HG03103 (cell line): ENCODE results near the gene SEC14L5.
"Not testable (repeated sequence)": the region's sequence is repeated elsewhere in the genome, so short reads cannot be mapped to it uniquely, and the experiment has no call there.

Source experiments
- ATAC-seq: cut with Tn5 transposase; IDR thresholded peaks from one replicate; pipeline ENCODE4 v1.9.1; 2021; ENCODE audit warnings: low read depth; ENCODE audit not compliant: unreplicated experiment

The SEC14L5 gene

GRCh38 chr16:4948903-4949766, 9.0 kb upstream of the SEC14L5 start:
- no peak for ATAC-seq

- no peak for ATAC-seq
Observed at GRCh38 chr16:4949986-4950385, 8.1 kb upstream of the SEC14L5 start.

- not testable (repeated sequence) for ATAC-seq
Observed at GRCh38 chr16:4951583-4951982, 6.5 kb upstream of the SEC14L5 start.

- ATAC-seq: no peak
Observed at GRCh38 chr16:4954714-4955113, 3.4 kb upstream of the SEC14L5 start.

- no peak for ATAC-seq
Observed at GRCh38 chr16:4957420-4957719, 760 bp upstream of the SEC14L5 start.

- no peak for ATAC-seq
Observed at GRCh38 chr16:4958510-4959438, 644 bp downstream of the SEC14L5 start.

GRCh38 chr16:4960579-4960978, 2.4 kb downstream of the SEC14L5 start:
- ATAC-seq: no peak

GRCh38 chr16:4962716-4963115, 4.6 kb downstream of the SEC14L5 start:
- no peak for ATAC-seq

GRCh38 chr16:4963527-4963926, 5.4 kb downstream of the SEC14L5 start:
- not testable (repeated sequence) for ATAC-seq

GRCh38 chr16:4966736-4967453, 8.8 kb downstream of the SEC14L5 start:
- no peak for ATAC-seq

GRCh38 chr16:4968278-4968677, 10.1 kb downstream of the SEC14L5 start:
- ATAC-seq: not testable (repeated sequence)

GRCh38 chr16:4968879-4969483, 10.9 kb downstream of the SEC14L5 start:
- ATAC-seq: no peak

GRCh38 chr16:4970010-4970409, 11.9 kb downstream of the SEC14L5 start:
- ATAC-seq: no peak

GRCh38 chr16:4972938-4973587, 14.9 kb downstream of the SEC14L5 start:
- no peak for ATAC-seq

- peak; percentile 98 for ATAC-seq
Observed at GRCh38 chr16:4976079-4976478, 17.9 kb downstream of the SEC14L5 start.

GRCh38 chr16:4976611-4977145, 18.5 kb downstream of the SEC14L5 start:
- no peak for ATAC-seq

- no peak for ATAC-seq
Observed at GRCh38 chr16:4979164-4979563, 21.0 kb downstream of the SEC14L5 start.

- no peak for ATAC-seq
Observed at GRCh38 chr16:4979736-4980660, 21.9 kb downstream of the SEC14L5 start.

- ATAC-seq: no peak
Observed at GRCh38 chr16:4980691-4981090, 22.6 kb downstream of the SEC14L5 start.
